AG20443 (cell line): ENCODE data around the gene OLFML3.
A peak's percentile ranks its signal among the peaks of the same experiment; 100 is the strongest.
"Not testable (repeated sequence)": the region's sequence is repeated elsewhere in the genome, so short reads cannot be mapped to it uniquely, and the experiment has no call there.

Experiments
- DNase-seq: peaks from one replicate; pipeline ENCODE4 v3.0.0; 2012; ENCODE audit warnings: low spot score, mixed read lengths

Gene OLFML3

GRCh38 chr1:113993072-113993471 is 13.8 kb downstream of the OLFML3 start:
- DNase-seq = no peak

GRCh38 chr1:113993766-113994165 is 14.5 kb downstream of the OLFML3 start:
- DNase-seq = no peak

- DNase-seq = no peak
These were observed 16.1 kb downstream of the OLFML3 start for GRCh38 chr1:113995382-113995781.

- DNase-seq = no peak
These were observed 19.1 kb downstream of the OLFML3 start for GRCh38 chr1:113998361-113998760.

- DNase-seq = no peak
These were observed 20.0 kb downstream of the OLFML3 start for GRCh38 chr1:113999233-113999632.

- DNase-seq = no peak
These were observed 20.5 kb downstream of the OLFML3 start for GRCh38 chr1:113999799-114000198.

GRCh38 chr1:114000406-114000805 is 21.1 kb downstream of the OLFML3 start:
- DNase-seq = no peak

- DNase-seq = peak; percentile 85
These were observed 23.4 kb downstream of the OLFML3 start for GRCh38 chr1:114002492-114003239.

GRCh38 chr1:114003431-114003830 is 24.2 kb downstream of the OLFML3 start:
- no peak for DNase-seq

- DNase-seq = not testable (repeated sequence)
These were observed 27.6 kb downstream of the OLFML3 start for GRCh38 chr1:114006825-114007224.

- no peak for DNase-seq
These were observed 29.2 kb downstream of the OLFML3 start for GRCh38 chr1:114008480-114008941.

GRCh38 chr1:114008993-114009392 is 29.7 kb downstream of the OLFML3 start:
- DNase-seq = no peak

- DNase-seq = no peak
These were observed 30.1 kb downstream of the OLFML3 start for GRCh38 chr1:114009393-114009792.

- no peak for DNase-seq
These were observed 31.3 kb downstream of the OLFML3 start for GRCh38 chr1:114010433-114011184.

GRCh38 chr1:114011796-114012195 is 32.5 kb downstream of the OLFML3 start:
- peak; percentile 34 for DNase-seq

GRCh38 chr1:114015075-114015474 is 35.8 kb downstream of the OLFML3 start:
- no peak for DNase-seq

GRCh38 chr1:114019724-114020123 is 40.5 kb downstream of the OLFML3 start:
- not testable (repeated sequence) for DNase-seq

- DNase-seq = no peak
These were observed 42.4 kb downstream of the OLFML3 start for GRCh38 chr1:114021665-114022099.

- no peak for DNase-seq
These were observed 43.6 kb downstream of the OLFML3 start for GRCh38 chr1:114022877-114023276.

GRCh38 chr1:114023377-114023776 is 44.1 kb downstream of the OLFML3 start:
- no peak for DNase-seq

GRCh38 chr1:114024049-114024448 is 44.8 kb downstream of the OLFML3 start:
- no peak for DNase-seq

GRCh38 chr1:114025609-114026401 is 46.5 kb downstream of the OLFML3 start:
- peak; percentile 39 for DNase-seq
